ENCODE data around the gene KCTD6. TPM values are rescaled to one million over a fixed set of nuclear protein-coding genes. Genes with fewer than 3 reads are reported as not detected.
A peak's percentile ranks its signal among the peaks of the same experiment; 100 is the strongest.

KCTD6 gene
- polyA plus RNA-seq, 3 donors: 11.3 to 18.9 (median 11.9) TPM

GRCh38 chr3:58531956-58532355 is 40.1 kb downstream of the KCTD6 start:
- Histone ChIP-seq H3K36me3 (replicated peaks in 1 of 2; ENCODE audit: control insufficient read depth in 1 of 2, insufficient read depth in 2 of 2, low read length in 2 of 2) (no peaks in the 10 kb centered on the region), H3K79me2 (ENCODE audit: insufficient read depth, low read length) (no peaks in the 10 kb centered on the region), H2AFZ (ENCODE audit: insufficient read depth, low read depth, low read length, poor library complexity, severe bottlenecking) (no peak overlapping the region), H3K27ac (ENCODE audit: low read depth in 1 of 2, low read length in 2 of 2) (no peak overlapping the region), H3K4me2 (replicated peaks; ENCODE audit: extremely low read depth, low read length, poor library complexity, severe bottlenecking) (no peak overlapping the region), H4K20me1 (ENCODE audit: insufficient read depth, low read length) (no peaks in the 10 kb centered on the region), H3K4me1 (ENCODE audit: control insufficient read depth in 1 of 2, insufficient read depth in 2 of 2, low read length in 2 of 2) (peaks cover 8 to 24% of the 10 kb centered on the region in 2 donors), H3K27me3 (ENCODE audit: control insufficient read depth in 2 of 2, insufficient read depth in 2 of 2, low read length in 2 of 2) (no peaks in the 10 kb centered on the region), H3K9me3 (replicated peaks in 1 of 2; ENCODE audit: control insufficient read depth in 1 of 2, insufficient read depth in 1 of 2, low read length in 2 of 2) (no peaks in the 10 kb centered on the region), H3K4me3 (replicated peaks in 1 of 3; ENCODE audit: low read depth in 2 of 3, low read length in 3 of 3) (no peak overlapping the region), H3K9ac (ENCODE audit: insufficient read depth, low read length, poor library complexity, severe bottlenecking) (no peak overlapping the region)
- Mint-ChIP-seq H3K36me3 (no peaks in the 10 kb centered on the region), H3K4me1 (peaks cover 25% of the 10 kb centered on the region), H3K27ac (peak overlapping the region in 2 of 7 donors; percentile 25 to 71), H3K9me3 (no peaks in the 10 kb centered on the region), H3K27me3 (ENCODE audit: low read depth in 3 of 3) (peaks cover 0 to 5% (median 0%) of the 10 kb centered on the region in 3 donors), H3K4me3 (no peak overlapping the region)
- no peak for TF ChIP-seq CTCF (IDR thresholded peaks at IDR 0.05)
- intact Hi-C loops (cut with micrococcal nuclease): loop anchor here (2.0 to 10.0 kb wide), 6 partner anchors 69 to 347 kb away; partner anchors contain the start of gene PDHB (in 1 of the 2)
- no peak for DNase-seq
- no CpG with 5 or more reads among the region's 2 CpGs for WGBS (ENCODE audit: insufficient coverage)

- Histone ChIP-seq H3K79me2 (ENCODE audit: insufficient read depth, low read length) (no peaks in the 10 kb centered on the region), H2AFZ (ENCODE audit: insufficient read depth, low read depth, low read length, poor library complexity, severe bottlenecking) (peak overlapping the region; percentile 54), H3K36me3 (replicated peaks in 1 of 2; ENCODE audit: control insufficient read depth in 1 of 2, insufficient read depth in 2 of 2, low read length in 2 of 2) (no peaks in the 10 kb centered on the region), H3K27ac (ENCODE audit: low read depth in 1 of 2, low read length in 2 of 2) (no peak overlapping the region), H3K4me2 (replicated peaks; ENCODE audit: extremely low read depth, low read length, poor library complexity, severe bottlenecking) (no peak overlapping the region), H3K4me1 (ENCODE audit: control insufficient read depth in 1 of 2, insufficient read depth in 2 of 2, low read length in 2 of 2) (peaks cover 12 to 24% of the 10 kb centered on the region in 2 donors), H4K20me1 (ENCODE audit: insufficient read depth, low read length) (no peaks in the 10 kb centered on the region), H3K9me3 (replicated peaks in 1 of 2; ENCODE audit: control insufficient read depth in 1 of 2, insufficient read depth in 1 of 2, low read length in 2 of 2) (no peaks in the 10 kb centered on the region), H3K9ac (ENCODE audit: insufficient read depth, low read length, poor library complexity, severe bottlenecking) (no peak overlapping the region), H3K4me3 (replicated peaks in 1 of 3; ENCODE audit: low read depth in 2 of 3, low read length in 3 of 3) (no peak overlapping the region), H3K27me3 (ENCODE audit: control insufficient read depth in 2 of 2, insufficient read depth in 2 of 2, low read length in 2 of 2) (no peaks in the 10 kb centered on the region)
- no peaks in the 10 kb centered on the region for H3K9me3 Mint-ChIP-seq
- peaks cover 0 to 5% (median 0%) of the 10 kb centered on the region in 3 donors for H3K27me3 Mint-ChIP-seq (ENCODE audit: low read depth in 3 of 3)
- H3K27ac Mint-ChIP-seq: peak overlapping the region in 6 of 7 donors; percentile 53 to 82 (median 70)
- no peak overlapping the region for H3K4me3 Mint-ChIP-seq
- peaks cover 31% of the 10 kb centered on the region for H3K4me1 Mint-ChIP-seq
- intact Hi-C loops (cut with micrococcal nuclease): loop anchor here (2.0 to 10.0 kb wide), 6 partner anchors 70 to 348 kb away; partner anchors contain the start of gene PDHB (in 1 of the 2)
- peak; percentile 80 to 84 (median 82) for DNase-seq
- TF ChIP-seq CTCF (IDR thresholded peaks at IDR 0.05): peak; percentile 96
- no peaks in the 10 kb centered on the region for H3K36me3 Mint-ChIP-seq
- WGBS (ENCODE audit: insufficient coverage): 0% methylated on average over 7 of the region's 11 CpGs
These were observed 40.9 kb downstream of the KCTD6 start for GRCh38 chr3:58532794-58533220.
